ENCODE measurements around the gene AMIGO2.

AMIGO2 gene

GRCh38 chr12:47032644-47033043, 47.1 kb downstream of the AMIGO2 start:
- DNase-seq = peak; percentile 46

GRCh38 chr12:47029903-47030302, 49.9 kb downstream of the AMIGO2 start:
- DNase-seq = no peak

- DNase-seq = no peak
Measured at GRCh38 chr12:47028981-47029708, 50.6 kb downstream of the AMIGO2 start.

GRCh38 chr12:47028186-47028585, 51.6 kb downstream of the AMIGO2 start:
- no peak for DNase-seq
